ENCODE measurements around the gene MEG3. TPM values are rescaled to one million over a fixed set of nuclear protein-coding genes. Genes with fewer than 3 reads are reported as not detected.

The MEG3 gene
- total and polyA plus RNA-seq, 2 of the 8 experiments (the other 6 are each of a cell fraction or from before 2014, with no cell fraction given), result 0.17 to 1.1 TPM

DNA sequence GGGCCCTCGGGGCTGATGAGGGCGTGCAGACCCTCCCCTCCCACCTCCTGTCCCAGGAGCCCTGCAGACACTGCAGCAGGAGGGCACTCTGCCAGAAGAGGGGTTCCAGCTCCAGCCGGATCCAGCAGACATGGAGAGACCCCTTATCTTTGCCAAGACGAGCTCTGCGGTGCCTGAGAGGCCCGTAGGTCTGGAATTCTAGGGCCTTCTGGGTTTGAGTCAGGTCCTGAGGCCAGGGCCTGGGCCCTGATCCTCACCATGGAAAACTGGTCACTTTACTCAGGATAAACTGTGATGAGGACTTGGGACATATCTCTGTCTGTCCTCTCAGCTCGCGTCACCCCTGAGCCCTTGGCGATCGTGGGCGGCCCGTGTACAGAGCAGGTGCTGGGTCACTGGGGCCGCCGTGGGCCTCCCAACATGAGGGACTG is 13.8 kb downstream of the MEG3 start (continued):
- TF ChIP-seq, protein P1, sequence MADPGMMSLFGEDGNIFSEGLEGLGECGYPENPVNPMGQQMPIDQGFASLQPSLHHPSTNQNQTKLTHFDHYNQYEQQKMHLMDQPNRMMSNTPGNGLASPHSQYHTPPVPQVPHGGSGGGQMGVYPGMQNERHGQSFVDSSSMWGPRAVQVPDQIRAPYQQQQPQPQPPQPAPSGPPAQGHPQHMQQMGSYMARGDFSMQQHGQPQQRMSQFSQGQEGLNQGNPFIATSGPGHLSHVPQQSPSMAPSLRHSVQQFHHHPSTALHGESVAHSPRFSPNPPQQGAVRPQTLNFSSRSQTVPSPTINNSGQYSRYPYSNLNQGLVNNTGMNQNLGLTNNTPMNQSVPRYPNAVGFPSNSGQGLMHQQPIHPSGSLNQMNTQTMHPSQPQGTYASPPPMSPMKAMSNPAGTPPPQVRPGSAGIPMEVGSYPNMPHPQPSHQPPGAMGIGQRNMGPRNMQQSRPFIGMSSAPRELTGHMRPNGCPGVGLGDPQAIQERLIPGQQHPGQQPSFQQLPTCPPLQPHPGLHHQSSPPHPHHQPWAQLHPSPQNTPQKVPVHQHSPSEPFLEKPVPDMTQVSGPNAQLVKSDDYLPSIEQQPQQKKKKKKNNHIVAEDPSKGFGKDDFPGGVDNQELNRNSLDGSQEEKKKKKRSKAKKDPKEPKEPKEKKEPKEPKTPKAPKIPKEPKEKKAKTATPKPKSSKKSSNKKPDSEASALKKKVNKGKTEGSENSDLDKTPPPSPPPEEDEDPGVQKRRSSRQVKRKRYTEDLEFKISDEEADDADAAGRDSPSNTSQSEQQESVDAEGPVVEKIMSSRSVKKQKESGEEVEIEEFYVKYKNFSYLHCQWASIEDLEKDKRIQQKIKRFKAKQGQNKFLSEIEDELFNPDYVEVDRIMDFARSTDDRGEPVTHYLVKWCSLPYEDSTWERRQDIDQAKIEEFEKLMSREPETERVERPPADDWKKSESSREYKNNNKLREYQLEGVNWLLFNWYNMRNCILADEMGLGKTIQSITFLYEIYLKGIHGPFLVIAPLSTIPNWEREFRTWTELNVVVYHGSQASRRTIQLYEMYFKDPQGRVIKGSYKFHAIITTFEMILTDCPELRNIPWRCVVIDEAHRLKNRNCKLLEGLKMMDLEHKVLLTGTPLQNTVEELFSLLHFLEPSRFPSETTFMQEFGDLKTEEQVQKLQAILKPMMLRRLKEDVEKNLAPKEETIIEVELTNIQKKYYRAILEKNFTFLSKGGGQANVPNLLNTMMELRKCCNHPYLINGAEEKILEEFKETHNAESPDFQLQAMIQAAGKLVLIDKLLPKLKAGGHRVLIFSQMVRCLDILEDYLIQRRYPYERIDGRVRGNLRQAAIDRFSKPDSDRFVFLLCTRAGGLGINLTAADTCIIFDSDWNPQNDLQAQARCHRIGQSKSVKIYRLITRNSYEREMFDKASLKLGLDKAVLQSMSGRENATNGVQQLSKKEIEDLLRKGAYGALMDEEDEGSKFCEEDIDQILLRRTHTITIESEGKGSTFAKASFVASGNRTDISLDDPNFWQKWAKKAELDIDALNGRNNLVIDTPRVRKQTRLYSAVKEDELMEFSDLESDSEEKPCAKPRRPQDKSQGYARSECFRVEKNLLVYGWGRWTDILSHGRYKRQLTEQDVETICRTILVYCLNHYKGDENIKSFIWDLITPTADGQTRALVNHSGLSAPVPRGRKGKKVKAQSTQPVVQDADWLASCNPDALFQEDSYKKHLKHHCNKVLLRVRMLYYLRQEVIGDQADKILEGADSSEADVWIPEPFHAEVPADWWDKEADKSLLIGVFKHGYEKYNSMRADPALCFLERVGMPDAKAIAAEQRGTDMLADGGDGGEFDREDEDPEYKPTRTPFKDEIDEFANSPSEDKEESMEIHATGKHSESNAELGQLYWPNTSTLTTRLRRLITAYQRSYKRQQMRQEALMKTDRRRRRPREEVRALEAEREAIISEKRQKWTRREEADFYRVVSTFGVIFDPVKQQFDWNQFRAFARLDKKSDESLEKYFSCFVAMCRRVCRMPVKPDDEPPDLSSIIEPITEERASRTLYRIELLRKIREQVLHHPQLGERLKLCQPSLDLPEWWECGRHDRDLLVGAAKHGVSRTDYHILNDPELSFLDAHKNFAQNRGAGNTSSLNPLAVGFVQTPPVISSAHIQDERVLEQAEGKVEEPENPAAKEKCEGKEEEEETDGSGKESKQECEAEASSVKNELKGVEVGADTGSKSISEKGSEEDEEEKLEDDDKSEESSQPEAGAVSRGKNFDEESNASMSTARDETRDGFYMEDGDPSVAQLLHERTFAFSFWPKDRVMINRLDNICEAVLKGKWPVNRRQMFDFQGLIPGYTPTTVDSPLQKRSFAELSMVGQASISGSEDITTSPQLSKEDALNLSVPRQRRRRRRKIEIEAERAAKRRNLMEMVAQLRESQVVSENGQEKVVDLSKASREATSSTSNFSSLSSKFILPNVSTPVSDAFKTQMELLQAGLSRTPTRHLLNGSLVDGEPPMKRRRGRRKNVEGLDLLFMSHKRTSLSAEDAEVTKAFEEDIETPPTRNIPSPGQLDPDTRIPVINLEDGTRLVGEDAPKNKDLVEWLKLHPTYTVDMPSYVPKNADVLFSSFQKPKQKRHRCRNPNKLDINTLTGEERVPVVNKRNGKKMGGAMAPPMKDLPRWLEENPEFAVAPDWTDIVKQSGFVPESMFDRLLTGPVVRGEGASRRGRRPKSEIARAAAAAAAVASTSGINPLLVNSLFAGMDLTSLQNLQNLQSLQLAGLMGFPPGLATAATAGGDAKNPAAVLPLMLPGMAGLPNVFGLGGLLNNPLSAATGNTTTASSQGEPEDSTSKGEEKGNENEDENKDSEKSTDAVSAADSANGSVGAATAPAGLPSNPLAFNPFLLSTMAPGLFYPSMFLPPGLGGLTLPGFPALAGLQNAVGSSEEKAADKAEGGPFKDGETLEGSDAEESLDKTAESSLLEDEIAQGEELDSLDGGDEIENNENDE (IDR thresholded peaks at IDR 0.05; ENCODE audit: insufficient replicate concordance, low read length), result no peak
- TF ChIP-seq, protein P2, sequence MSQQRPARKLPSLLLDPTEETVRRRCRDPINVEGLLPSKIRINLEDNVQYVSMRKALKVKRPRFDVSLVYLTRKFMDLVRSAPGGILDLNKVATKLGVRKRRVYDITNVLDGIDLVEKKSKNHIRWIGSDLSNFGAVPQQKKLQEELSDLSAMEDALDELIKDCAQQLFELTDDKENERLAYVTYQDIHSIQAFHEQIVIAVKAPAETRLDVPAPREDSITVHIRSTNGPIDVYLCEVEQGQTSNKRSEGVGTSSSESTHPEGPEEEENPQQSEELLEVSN (IDR thresholded peaks at IDR 0.05), result no peak
- TF ChIP-seq TAF7 (optimal IDR thresholded peaks at IDR 0.05; ENCODE audit: borderline replicate concordance, low read depth, low read length), result no peak
- no peak for TF ChIP-seq EP300 (IDR thresholded peaks at IDR 0.05; ENCODE audit: borderline replicate concordance in 1 of 2, low read depth in 2 of 2, low read length in 2 of 2)
- no peak for TF ChIP-seq CEBPB (IDR thresholded peaks at IDR 0.05; ENCODE audit: low read depth, low read length)
- no peak for TF ChIP-seq BACH1 (IDR thresholded peaks at IDR 0.05; ENCODE audit: low read length)

Data from H1 (cell line).